Mesendoderm (in vitro differentiated cells): ENCODE results near the gene CRABP2. TPM values are rescaled to one million over a fixed set of nuclear protein-coding genes. Genes with fewer than 3 reads are reported as not detected.

ENCODE experiments used
- DNase-seq: peaks from one replicate; pipeline ENCODE4 v3.0.0; 2013
- H2AK5ac ChIP-seq: 2 replicates; pipeline ENCODE4 v1.6.1; 2013; ENCODE audit warnings: low read length, inconsistent platforms
- H2BK120ac ChIP-seq: 2 replicates; pipeline ENCODE4 v1.6.1; 2013; ENCODE audit warnings: low read depth, mild to moderate bottlenecking, low read length, moderate library complexity, mixed read lengths
- H2BK15ac ChIP-seq: replicated peaks from 2 replicates; pipeline ENCODE4 v1.6.1; 2013; ENCODE audit warnings: low read depth, mild to moderate bottlenecking, moderate library complexity
- H2BK5ac ChIP-seq: 2 replicates; pipeline ENCODE4 v1.6.1; 2013; ENCODE audit warnings: low read length, inconsistent platforms
- H3K18ac ChIP-seq: 2 replicates; pipeline ENCODE4 v1.6.1; 2013; ENCODE audit warnings: mild to moderate bottlenecking, low read length, mixed read lengths
- H3K23ac ChIP-seq: one replicate; pipeline ENCODE4 v1.6.1; 2013; ENCODE audit warnings: low read length
- H3K27ac ChIP-seq: 2 replicates; pipeline ENCODE4 v1.5.1; 2013; ENCODE audit warnings: low read depth, mild to moderate bottlenecking, inconsistent platforms, low read length, moderate library complexity
- H3K27me3 ChIP-seq: 2 replicates; pipeline ENCODE4 v1.6.1; 2013; ENCODE audit warnings: low read length, control low read depth, mild to moderate bottlenecking, inconsistent platforms; ENCODE audit not compliant: insufficient read depth, poor library complexity
- H3K36me3 ChIP-seq: 2 replicates; pipeline ENCODE4 v1.6.1; 2013; ENCODE audit warnings: low read length, inconsistent platforms; ENCODE audit not compliant: control insufficient read depth, insufficient read depth
- H3K4ac ChIP-seq: one replicate; pipeline ENCODE4 v1.6.1; 2013; ENCODE audit warnings: low read depth, mild to moderate bottlenecking, low read length, moderate library complexity
- H3K4me1 ChIP-seq: 2 replicates; pipeline ENCODE4 v1.6.1; 2013; ENCODE audit warnings: low read depth, low read length, inconsistent platforms; ENCODE audit not compliant: control insufficient read depth
- H3K4me2 ChIP-seq: 2 replicates; pipeline ENCODE4 v1.6.1; 2013; ENCODE audit warnings: low read length
- H3K4me3 ChIP-seq: 2 replicates; pipeline ENCODE4 v1.5.1; 2013; ENCODE audit warnings: mild to moderate bottlenecking, low read length
- H3K56ac ChIP-seq: one replicate; pipeline ENCODE4 v1.6.1; 2013; ENCODE audit warnings: low read length
- H3K79me1 ChIP-seq: 2 replicates; pipeline ENCODE4 v1.6.1; 2013; ENCODE audit warnings: low read length, inconsistent platforms
- H3K79me2 ChIP-seq: 2 replicates; pipeline ENCODE4 v1.6.1; 2013; ENCODE audit warnings: mild to moderate bottlenecking, low read length; ENCODE audit not compliant: control insufficient read depth, insufficient read depth
- H3K9ac ChIP-seq: 2 replicates; pipeline ENCODE4 v1.6.1; 2013; ENCODE audit warnings: low read length, inconsistent platforms
- H4K5ac ChIP-seq: one replicate; pipeline ENCODE4 v1.6.1; 2013; ENCODE audit warnings: low read length
- H4K8ac ChIP-seq: one replicate; pipeline ENCODE4 v1.6.1; 2013; ENCODE audit warnings: low read depth, mild to moderate bottlenecking, control low read depth, low read length, moderate library complexity
- WGBS: extraction: QIAGEN DNeasy Blood & Tissue Kit; methylation state at CpG from one replicate; pipeline ENCODE4 v1.1.7; 2013; ENCODE audit warnings: low lambda C conversion rate, missing lambda C conversion rate; ENCODE audit not compliant: insufficient coverage; ENCODE audit errors: extremely low coverage; 5-methylcytosine and 5-hydroxymethylcytosine counted together
- polyA plus RNA-seq, 2 experiments: library from polyadenylated mRNA; stranded (reverse); fragments of 200-250 nt; gene quantifications; one replicate each; pipeline ENCODE4 v1.2.3, GENCODE V29; 2013

The CRABP2 gene
- 52.0 TPM for polyA plus RNA-seq (2013, experiment 1 of 2)
- 49.6 TPM for polyA plus RNA-seq (2013, experiment 2 of 2)

DNA sequence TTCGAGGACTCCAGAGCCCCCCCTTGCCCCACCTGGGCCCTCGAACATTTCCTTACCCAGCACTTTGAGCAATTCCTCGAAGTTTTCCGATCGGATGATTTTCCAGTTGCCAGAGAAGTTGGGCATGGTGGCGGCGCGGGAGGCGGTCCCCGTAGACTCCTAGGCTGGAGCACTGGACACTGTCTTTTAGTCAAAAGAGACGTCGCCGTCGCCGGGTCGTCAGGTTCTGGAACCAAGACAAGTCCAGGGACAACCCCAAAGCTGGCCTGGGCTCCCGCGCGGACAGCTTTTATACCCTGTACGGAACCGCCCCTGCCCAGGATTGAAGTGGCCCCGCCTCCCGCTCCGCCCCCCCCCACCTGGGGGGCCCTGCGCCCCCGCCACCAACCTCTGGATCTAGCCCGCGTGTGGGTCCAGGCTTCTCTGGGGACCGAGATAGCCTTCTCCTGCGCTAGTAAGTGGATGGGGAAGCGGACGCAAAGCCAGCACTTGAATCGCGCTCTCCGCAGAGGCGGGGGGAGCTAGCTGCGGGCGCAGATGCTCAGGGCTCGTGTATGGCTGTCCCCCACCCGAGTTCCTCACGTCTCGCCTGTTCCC is at the start of gene CRABP2:
TSS of gene CRABP2 (minus strand) at position 263 of the 597 bp plus-strand sequence. CDS start at position 126, 137 bp downstream.
- Histone ChIP-seq H3K27me3 (no peaks in the 10 kb centered on the region), H3K79me1 (peaks cover 2% of the 10 kb centered on the region), H3K9ac (peak within 1 kb of the TSS; percentile 78), H3K36me3 (peaks cover 2% of the 10 kb centered on the region), H3K4me3 (peak within 1 kb of the TSS; percentile 51), H4K8ac (no peak within 1 kb of the TSS), H3K4me2 (peak within 1 kb of the TSS; percentile 92), H2BK5ac (peak within 1 kb of the TSS; percentile 70), H2AK5ac (no peak within 1 kb of the TSS), H3K23ac (peak within 1 kb of the TSS; percentile 37), H3K4me1 (peaks cover 36% of the 10 kb centered on the region), H2BK15ac (no peak within 1 kb of the TSS), H3K56ac (peak within 1 kb of the TSS; percentile 90), H3K27ac (peak within 1 kb of the TSS; percentile 98), H2BK120ac (no peak within 1 kb of the TSS), H3K79me2 (peaks cover 3% of the 10 kb centered on the region), H4K5ac (no peak within 1 kb of the TSS), H3K4ac (peak within 1 kb of the TSS; percentile 92), H3K18ac (peak within 1 kb of the TSS; percentile 94)
- DNase-seq: peak; percentile 80
- no CpG with 5 or more reads among the region's 42 CpGs for WGBS

- Histone ChIP-seq H3K4me1 (peaks cover 9% of the 10 kb centered on the region), H3K56ac (no peak overlapping the region), H3K36me3 (peaks cover 2% of the 10 kb centered on the region), H3K27ac (no peak overlapping the region), H3K79me2 (peaks cover 30% of the 10 kb centered on the region), H3K4me2 (no peak overlapping the region), H3K27me3 (no peaks in the 10 kb centered on the region), H2BK15ac (no peak overlapping the region), H2BK5ac (no peak overlapping the region), H4K5ac (no peak overlapping the region), H3K18ac (no peak overlapping the region), H3K79me1 (peaks cover 5% of the 10 kb centered on the region), H4K8ac (no peak overlapping the region), H2BK120ac (no peak overlapping the region), H2AK5ac (no peak overlapping the region), H3K4ac (no peak overlapping the region), H3K9ac (no peak overlapping the region), H3K4me3 (no peak overlapping the region), H3K23ac (no peak overlapping the region)
- WGBS: no CpG with 5 or more reads among the region's 8 CpGs
- DNase-seq: no peak
Observed at GRCh38 chr1:156754219-156754618, 48.8 kb upstream of the CRABP2 start.

- DNase-seq: no peak
- Histone ChIP-seq H3K4me1 (peaks cover 22% of the 10 kb centered on the region), H2BK5ac (no peak overlapping the region), H2BK15ac (no peak overlapping the region), H3K9ac (peak overlapping the region; percentile 97), H3K4me2 (no peak overlapping the region), H3K79me2 (peaks cover 42% of the 10 kb centered on the region), H2BK120ac (no peak overlapping the region), H4K8ac (no peak overlapping the region), H3K23ac (no peak overlapping the region), H3K79me1 (peaks cover 5% of the 10 kb centered on the region), H3K4ac (no peak overlapping the region), H3K56ac (peak overlapping the region; percentile 42), H3K36me3 (peaks cover 2% of the 10 kb centered on the region), H3K4me3 (no peak overlapping the region), H4K5ac (no peak overlapping the region), H3K18ac (no peak overlapping the region), H2AK5ac (no peak overlapping the region), H3K27me3 (no peaks in the 10 kb centered on the region), H3K27ac (no peak overlapping the region)
- whole genome bisulfite sequencing: no CpG with 5 or more reads among the region's 1 CpG
Observed at GRCh38 chr1:156752843-156753482, 47.6 kb upstream of the CRABP2 start.

- peaks cover 22% of the 10 kb centered on the region for H3K4me1 ChIP-seq
- peak overlapping the region; percentile 68 for H4K5ac ChIP-seq
- H3K79me1 ChIP-seq: peaks cover 5% of the 10 kb centered on the region
- no peak overlapping the region for H3K23ac ChIP-seq
- no peak overlapping the region for H4K8ac ChIP-seq
- H2AK5ac ChIP-seq: peak overlapping the region; percentile 2
- peak overlapping the region; percentile 16 for H2BK120ac ChIP-seq
- H3K4me2 ChIP-seq: peak overlapping the region; percentile 41
- H3K56ac ChIP-seq: peak overlapping the region; percentile 98
- DNase-seq: peak; percentile 98
- H2BK5ac ChIP-seq: peak overlapping the region; percentile 75
- peak overlapping the region; percentile 45 for H3K27ac ChIP-seq
- H3K9ac ChIP-seq: peak overlapping the region; percentile 97
- peak overlapping the region; percentile 89 for H3K4me3 ChIP-seq
- peak overlapping the region; percentile 57 for H3K18ac ChIP-seq
- WGBS: no CpG with 5 or more reads among the region's 68 CpGs
- peaks cover 2% of the 10 kb centered on the region for H3K36me3 ChIP-seq
- peak overlapping the region; percentile 76 for H3K4ac ChIP-seq
- peaks cover 50% of the 10 kb centered on the region for H3K79me2 ChIP-seq
- H2BK15ac ChIP-seq: no peak overlapping the region
- no peaks in the 10 kb centered on the region for H3K27me3 ChIP-seq
Observed at GRCh38 chr1:156751757-156752481, 46.5 kb upstream of the CRABP2 start.

- DNase-seq: no peak
- Histone ChIP-seq H3K79me1 (peaks cover 5% of the 10 kb centered on the region), H3K4me2 (peak within 1 kb of the TSS; percentile 88), H2BK120ac (peak within 1 kb of the TSS; percentile 86), H4K8ac (peak within 1 kb of the TSS; percentile 31), H2BK15ac (no peak within 1 kb of the TSS), H3K9ac (peak within 1 kb of the TSS; percentile 97), H3K79me2 (peaks cover 54% of the 10 kb centered on the region), H3K18ac (peak within 1 kb of the TSS; percentile 96), H3K4me3 (peak within 1 kb of the TSS; percentile 92), H3K4me1 (peaks cover 22% of the 10 kb centered on the region), H3K27ac (peak within 1 kb of the TSS; percentile 93), H3K23ac (peak within 1 kb of the TSS; percentile 95), H3K4ac (peak within 1 kb of the TSS; percentile 96), H4K5ac (peak within 1 kb of the TSS; percentile 68), H3K27me3 (no peaks in the 10 kb centered on the region), H3K56ac (peak within 1 kb of the TSS; percentile 98), H2AK5ac (peak within 1 kb of the TSS; percentile 2), H2BK5ac (peak within 1 kb of the TSS; percentile 75), H3K36me3 (peaks cover 2% of the 10 kb centered on the region)
- no CpG with 5 or more reads among the region's 48 CpGs for WGBS
Observed at GRCh38 chr1:156751451-156751756, 46.0 kb upstream of the CRABP2 start, which contains the start of gene HDGF. TSS of gene HDGF (minus strand) at chr1:156751675. CDS start at chr1:156751429, 246 bp downstream.
